ENCODE results near the gene CADM4. TPM values are rescaled to one million over a fixed set of nuclear protein-coding genes. Genes with fewer than 3 reads are reported as not detected.

The CADM4 gene
- total and polyA plus RNA-seq, 2 donors (not counting 1 experiment from before 2014, with no cell fraction given): 0.21 to 0.42 TPM

DNA sequence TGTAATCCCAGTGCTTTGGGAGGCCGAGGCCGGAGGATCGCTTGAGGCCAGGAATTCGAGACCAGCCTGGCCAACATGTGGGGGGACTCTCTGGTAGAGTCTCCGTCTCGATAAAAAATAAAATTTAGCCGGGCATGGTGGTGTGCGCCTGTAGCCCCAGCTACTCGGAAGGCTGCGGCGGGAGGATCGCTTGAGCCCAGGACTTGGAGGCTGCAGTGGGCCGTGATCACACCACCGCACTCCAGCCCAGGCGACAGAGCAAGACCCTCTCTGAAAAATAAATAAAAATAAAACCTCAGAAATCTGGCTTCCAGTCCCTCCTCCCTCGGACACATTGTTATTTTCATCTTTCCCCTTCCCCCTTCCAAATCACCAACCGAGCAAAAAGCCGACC, 44.0 kb downstream of the CADM4 start:
- peak overlapping the region; percentile 79 for H3K4me2 ChIP-seq (replicated peaks; ENCODE audit: low read depth, low read length, poor library complexity, severe bottlenecking)
- peak overlapping the region; percentile 74 for H3K9ac ChIP-seq (ENCODE audit: low read length)
- POLR2A ChIA-PET: interaction anchor here (0.8 to 2.2 kb wide), 6 partner anchors 11 to 40 kb away, joined by 3 to 15 read pairs (median 3); partner anchors contain the start of genes PINLYP and XRCC1
- peak overlapping the region; percentile 87 for H2AFZ ChIP-seq (ENCODE audit: insufficient read depth, low read depth, low read length, poor library complexity, severe bottlenecking)
- H3K27ac Mint-ChIP-seq: peak overlapping the region; percentile 99
- H3K36me3 ChIP-seq (replicated peaks in 1 of 2; ENCODE audit: control extremely low read depth in 1 of 2, control insufficient read depth in 1 of 2, extremely low read depth in 1 of 2, insufficient read depth in 2 of 2, low read length in 1 of 2): peaks cover 0 to 34% of the 10 kb centered on the region in 2 experiments
- peaks cover 61% of the 10 kb centered on the region for H3K79me2 ChIP-seq (ENCODE audit: control insufficient read depth, insufficient read depth, low read length)
- TF ChIP-seq CTCF (IDR thresholded peaks at IDR 0.05): no peak
- no peak for TF ChIP-seq EZH2 (IDR thresholded peaks at IDR 0.05; ENCODE audit: borderline replicate concordance, insufficient read depth, low read depth, low read length, poor library complexity, severe bottlenecking)
- no peaks in the 10 kb centered on the region for H3K27me3 ChIP-seq (replicated peaks in 1 of 4; ENCODE audit: control extremely low read depth in 1 of 4, control insufficient read depth in 3 of 4, insufficient read depth in 4 of 4, low read length in 3 of 4)
- WGBS (ENCODE audit: insufficient coverage): 4% methylated on average over 14 of the region's 18 CpGs
- H3K27me3 Mint-ChIP-seq: no peaks in the 10 kb centered on the region
- CTCF ChIA-PET: interaction anchor here (0.7 to 7.5 kb wide), 20 partner anchors 11 to 163 kb away, joined by 3 to 126 read pairs (median 4); partner anchors contain the start of genes PINLYP, XRCC1 and ZNF575
- H3K4me3 ChIP-seq (ENCODE audit: control extremely low read depth in 1 of 5, extremely low read depth in 1 of 5, insufficient read depth in 1 of 5, low read depth in 2 of 5, low read length in 4 of 5): peak overlapping the region; percentile 61 to 88 (median 73)
- H3K4me1 ChIP-seq (ENCODE audit: control insufficient read depth in 2 of 2, insufficient read depth in 2 of 2, low read length in 2 of 2): peaks cover 16 to 42% of the 10 kb centered on the region in 2 donors
- H3K4me3 Mint-ChIP-seq: peak overlapping the region; percentile 98
- peaks cover 46% of the 10 kb centered on the region for H3K4me1 Mint-ChIP-seq
- H4K20me1 ChIP-seq (ENCODE audit: control insufficient read depth, insufficient read depth, low read length, poor library complexity, severe bottlenecking): peaks cover 5% of the 10 kb centered on the region
- H3K27ac ChIP-seq (ENCODE audit: low read length in 2 of 2): peak overlapping the region; percentile 95 to 97
- peak; percentile 8 for ATAC-seq (ENCODE audit: low read depth)
- no peaks in the 10 kb centered on the region for H3K9me3 ChIP-seq (ENCODE audit: control extremely low read depth in 1 of 3, control insufficient read depth in 2 of 3, insufficient read depth in 1 of 3, low read length in 2 of 3)
- H3K9me3 Mint-ChIP-seq (ENCODE audit: insufficient read depth): no peaks in the 10 kb centered on the region
- DNase-seq: no peak
- intact Hi-C loops (cut with micrococcal nuclease): no loop called here
